ENCODE measurements around the gene NCAPG2. TPM values are rescaled to one million over a fixed set of nuclear protein-coding genes. Genes with fewer than 3 reads are reported as not detected.
A peak's percentile ranks its signal among the peaks of the same experiment; 100 is the strongest.

The NCAPG2 gene
- total and polyA plus RNA-seq, 2 of the 13 experiments (the other 11 are each of a cell fraction or from before 2014, with no cell fraction given): 15.1 to 30.7 TPM

- Histone ChIP-seq H3K27me3 (ENCODE audit: control insufficient read depth in 1 of 2, insufficient read depth in 2 of 2, low read length in 2 of 2) (no peaks in the 10 kb centered on the region), H3K27ac (ENCODE audit: extremely low read length, insufficient read depth, low read length) (peak overlapping the region; percentile 36), H3K9me3 (ENCODE audit: low read length) (no peaks in the 10 kb centered on the region), H3K79me2 (ENCODE audit: insufficient read depth, low read length) (peaks cover 6% of the 10 kb centered on the region), H3K4me1 (ENCODE audit: insufficient read depth, low read length) (peaks cover 38% of the 10 kb centered on the region), H4K20me1 (ENCODE audit: insufficient read depth, low read length) (no peaks in the 10 kb centered on the region), H3K4me2 (ENCODE audit: low read depth, low read length) (peak overlapping the region; percentile 3; the same call in 1 of the 2 replicates), H3K4me3 (replicated peaks in 1 of 3; ENCODE audit: insufficient read depth in 1 of 3, low read depth in 2 of 3, low read length in 3 of 3) (no peak overlapping the region), H2AFZ (ENCODE audit: low read length) (no peak overlapping the region), H3K9ac (ENCODE audit: insufficient read depth, low read depth, low read length) (no peak overlapping the region), H3K36me3 (replicated peaks in 1 of 2; ENCODE audit: control insufficient read depth in 1 of 2, insufficient read depth in 2 of 2, low read length in 2 of 2) (peaks cover 14 to 53% of the 10 kb centered on the region in 2 experiments)
- no TSS peak for BruUV-seq (replicated peaks)
- in situ Hi-C loops (cut with HindIII; ENCODE audit: extremely low pct_ligation_motif_present, low pct_unique_long_range_greater_than_20kb) (no loop called here), intact Hi-C loops (cut with micrococcal nuclease; ENCODE audit: unreplicated experiment) (loop anchor here (5.0 kb wide), 2 partner anchors 57 to 152 kb away; no protein-coding TSS in a partner anchor)
- FAIRE-seq (no peak), ATAC-seq (peak; percentile 47; the same call in 1 of the 3 replicates), DNase-seq (ENCODE audit: low spot score) (peak; percentile 67)
- POLR2A ChIA-PET: interaction anchor here (0.9 to 1.6 kb wide), 8 partner anchors 11 to 69 kb away, joined by 3 to 6 read pairs (median 4); partner anchors contain the start of gene NCAPG2
- CTCF ChIA-PET (ENCODE audit: low intra/inter-chr PET ratio, low total read pairs): no interaction called here
- 26% methylated on average over 2 of the region's 2 CpGs for WGBS (ENCODE audit: low lambda C conversion rate)
- no peak for TF ChIP-seq NFYB (CRISPR knock-in tag; IDR thresholded peaks at IDR 0.05)
- peak; percentile 22; the same call in 1 of the 2 replicates for TF ChIP-seq ERF (CRISPR knock-in tag; IDR thresholded peaks at IDR 0.05)
- no peak for TF ChIP-seq SP2 (CRISPR knock-in tag; IDR thresholded peaks at IDR 0.05)
- peak; percentile 65 for TF ChIP-seq MED1 (CRISPR knock-in tag; IDR thresholded peaks at IDR 0.05)
- 0 out of 4 replicates have a peak, but pooled peaks of 1 of the 2 experiments have one; percentile 20 for TF ChIP-seq KLF16 (CRISPR knock-in tag; IDR thresholded peaks at IDR 0.05)
- TF ChIP-seq ZSCAN20 (CRISPR knock-in tag; IDR thresholded peaks at IDR 0.05; ENCODE audit: borderline replicate concordance): no peak
- no peak for TF ChIP-seq PBX3 (CRISPR knock-in tag; IDR thresholded peaks at IDR 0.05; ENCODE audit: borderline replicate concordance)
- TF ChIP-seq SIN3A (IDR thresholded peaks at IDR 0.05; ENCODE audit: borderline replicate concordance, low read depth, low read length): no peak
- TF ChIP-seq MAFF (IDR thresholded peaks at IDR 0.05; ENCODE audit: low read depth, low read length): peak; percentile 40
- TF ChIP-seq EP300 (IDR thresholded peaks at IDR 0.05; ENCODE audit: low read depth in 2 of 2, low read length in 2 of 2): peak in 1 of 2 experiments; percentile 58; a peak in 1 of 4 replicates
- no peak for TF ChIP-seq EP300 (CRISPR knock-in tag; IDR thresholded peaks at IDR 0.05; ENCODE audit: borderline replicate concordance)
- peak; percentile 44; the same call in 1 of the 2 replicates for TF ChIP-seq CEBPB (IDR thresholded peaks at IDR 0.05; ENCODE audit: borderline replicate concordance, low read depth, low read length)
- no peak for TF ChIP-seq FOXP1 (IDR thresholded peaks at IDR 0.05)
- TF ChIP-seq FOXP1 (CRISPR knock-in tag; IDR thresholded peaks at IDR 0.05): peak; percentile 66
- TF ChIP-seq AKAP8 (CRISPR knock-in tag; IDR thresholded peaks at IDR 0.05): no peak
- TF ChIP-seq TEAD3 (CRISPR knock-in tag; optimal IDR thresholded peaks at IDR 0.05; ENCODE audit: borderline replicate concordance): peak; percentile 20
- TF ChIP-seq ZBTB8A (CRISPR knock-in tag; IDR thresholded peaks at IDR 0.05; ENCODE audit: borderline replicate concordance, low read depth): no peak
- no peak for TF ChIP-seq PAWR (CRISPR knock-in tag; IDR thresholded peaks at IDR 0.05; ENCODE audit: borderline replicate concordance)
- TF ChIP-seq FOSL2 (CRISPR knock-in tag; IDR thresholded peaks at IDR 0.05): peak; percentile 89
- no peak for TF ChIP-seq ZNF574 (CRISPR knock-in tag; IDR thresholded peaks at IDR 0.05)
- TF ChIP-seq TFAP4 (IDR thresholded peaks at IDR 0.05; ENCODE audit: borderline replicate concordance, low read depth): peak; percentile 37; the same call in 1 of the 2 replicates
- no peak for TF ChIP-seq SOX6 (IDR thresholded peaks at IDR 0.05)
- peak; percentile 45; the same call in 1 of the 2 replicates for TF ChIP-seq SOX6 (CRISPR knock-in tag; IDR thresholded peaks at IDR 0.05)
Measured at GRCh38 chr7:158649279-158649678, 55.3 kb downstream of the NCAPG2 start.

All from HepG2 (cell line).